AG04449 (cell line): ENCODE data around the gene NCR2.

Experiments used
- CTCF ChIA-PET: fragments of 350-600 bp; formaldehyde crosslinking; extraction: SDS; loops from one replicate; lab custom pipeline; 2021; ENCODE audit warnings: antibody characterized with exemption; lab: Yijun Ruan, JAX
- POLR2A ChIA-PET: fragments of 400-600, 350-600 bp; formaldehyde crosslinking; extraction: SDS; loops from one replicate; lab custom pipeline; 2020; ENCODE audit warnings: antibody characterized with exemption, inconsistent platforms; lab: Yijun Ruan, JAX
- DNase-seq: peaks from one replicate; pipeline ENCODE4 v3.0.0-alpha.2; 2010; ENCODE audit warnings: low read depth, low spot score
- H3K4me3 ChIP-seq: 2 replicates; pipeline ENCODE4 v1.5.1; 2011; ENCODE audit warnings: low read depth, mild to moderate bottlenecking, control low read depth, low read length
- CTCF ChIP-seq: IDR thresholded peaks from one replicate; pipeline ENCODE4 v1.5.1; 2011; ENCODE audit warnings: mild to moderate bottlenecking, moderate library complexity, low read length, control low read depth, inconsistent platforms; ENCODE audit not compliant: insufficient read depth; ENCODE audit errors: missing control alignments

NCR2 gene

GRCh38 chr6:41332842-41333736 is 2.3 kb upstream of the NCR2 start:
- H3K4me3 ChIP-seq, result no peak overlapping the region
- TF ChIP-seq CTCF, result no peak
- POLR2A ChIA-PET, result no interaction called here
- no peak for DNase-seq
- CTCF ChIA-PET, result interaction anchor here (1.0 to 2.6 kb wide), 4 partner anchors 12 to 350 kb away, joined by 4 to 13 read pairs (median 6); no protein-coding TSS in a partner anchor

GRCh38 chr6:41334482-41335040 is 847 bp upstream of the NCR2 start:
- ChIA-PET CTCF (interaction anchor here (0.7 to 2.6 kb wide), 5 partner anchors 10 to 349 kb away, joined by 3 to 13 read pairs (median 4); no protein-coding TSS in a partner anchor), POLR2A (no interaction called here)
- no peak overlapping the region for H3K4me3 ChIP-seq
- no peak for DNase-seq
- TF ChIP-seq CTCF, result no peak

- TF ChIP-seq CTCF, result no peak
- POLR2A ChIA-PET, result no interaction called here
- CTCF ChIA-PET, result no interaction called here
- no peak for DNase-seq
- H3K4me3 ChIP-seq, result no peak overlapping the region
Measured at GRCh38 chr6:41335943-41336342, 535 bp downstream of the NCR2 start.

- TF ChIP-seq CTCF, result no peak
- ChIA-PET POLR2A (no interaction called here), CTCF (interaction anchor here (2.2 kb wide), 1 partner anchor 17 kb away, joined by 10 read pairs; no protein-coding TSS in a partner anchor)
- no peak for DNase-seq
- H3K4me3 ChIP-seq, result no peak overlapping the region
Measured at GRCh38 chr6:41336824-41337223, 1.4 kb downstream of the NCR2 start.

- H3K4me3 ChIP-seq, result no peak overlapping the region
- no peak for TF ChIP-seq CTCF
- CTCF ChIA-PET, result interaction anchor here (1.9 to 2.2 kb wide), 2 partner anchors 18 to 20 kb away, joined by 9 to 10 read pairs; no protein-coding TSS in a partner anchor
- DNase-seq, result no peak
- POLR2A ChIA-PET, result no interaction called here
Measured at GRCh38 chr6:41337709-41338108, 2.3 kb downstream of the NCR2 start.

GRCh38 chr6:41338659-41339058 is 3.3 kb downstream of the NCR2 start:
- TF ChIP-seq CTCF, result no peak
- no peak overlapping the region for H3K4me3 ChIP-seq
- POLR2A ChIA-PET, result interaction anchor here (0.6 kb wide), 1 partner anchor 17 kb away, joined by 5 read pairs; no protein-coding TSS in a partner anchor
- DNase-seq, result no peak
- CTCF ChIA-PET, result interaction anchor here (0.7 to 2.2 kb wide), 4 partner anchors 19 to 30 kb away, joined by 4 to 10 read pairs (median 7); no protein-coding TSS in a partner anchor
